Activated CD4-positive, CD25-positive, alpha-beta regulatory T cell treated with anti-CD3 and anti-CD28 coated beads, Interleukin-2, amount 50 U/mL, for 24 hours (primary cell): ENCODE measurements around the gene RGS12.

Experiments
- ATAC-seq, 2 donors: fragments of 150-1000 bp; cut with Tn5 transposase; one replicate each; pipeline ENCODE4 v1.10.0; 2021; ENCODE audit warnings: mild to moderate bottlenecking in 1 of 2, moderate library complexity in 1 of 2

RGS12 gene

DNA sequence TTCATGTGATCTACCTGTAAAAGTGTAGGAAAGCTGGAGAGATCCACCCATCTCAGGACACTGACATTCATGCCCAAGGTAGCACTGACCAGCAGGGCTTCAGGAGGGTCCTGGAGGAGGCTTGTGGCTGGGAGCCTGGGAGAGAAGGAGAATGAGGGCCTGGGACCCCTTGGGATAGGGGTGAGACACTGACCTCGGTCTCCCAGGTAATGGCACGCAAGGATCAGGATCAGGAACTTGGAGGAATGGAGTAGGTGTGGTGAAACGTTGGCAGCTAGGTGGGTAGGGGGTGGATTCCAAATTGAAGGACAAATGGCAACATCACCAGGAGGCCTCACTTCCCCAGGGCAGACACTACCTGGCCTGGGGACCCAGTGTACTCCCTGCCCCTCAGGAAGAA lies 12.4 kb upstream of the RGS12 start:
- no peak for ATAC-seq

- ATAC-seq: no peak
Measured at GRCh38 chr4:3283483-3283882, 9.3 kb upstream of the RGS12 start.

DNA sequence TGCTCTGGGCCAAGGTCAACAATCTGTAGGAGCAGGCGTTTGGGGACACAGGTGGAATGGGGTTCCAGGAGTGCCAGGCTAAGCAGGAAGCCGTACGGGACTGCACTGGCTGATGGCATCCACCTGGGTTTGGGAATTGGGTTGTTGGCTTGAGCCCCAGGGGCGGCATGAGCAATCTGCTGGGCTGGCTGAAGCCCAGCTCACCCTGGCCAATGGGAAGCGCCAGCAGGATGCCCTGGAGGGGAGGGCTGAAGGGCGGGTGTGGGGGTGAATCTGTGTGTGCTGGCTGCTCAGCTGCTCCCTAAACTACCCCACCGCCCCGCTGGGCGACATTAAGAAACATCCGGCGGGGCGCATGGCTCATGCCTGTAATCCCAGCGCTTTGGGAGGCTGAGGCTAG lies 8.9 kb upstream of the RGS12 start:
- ATAC-seq: no peak

DNA sequence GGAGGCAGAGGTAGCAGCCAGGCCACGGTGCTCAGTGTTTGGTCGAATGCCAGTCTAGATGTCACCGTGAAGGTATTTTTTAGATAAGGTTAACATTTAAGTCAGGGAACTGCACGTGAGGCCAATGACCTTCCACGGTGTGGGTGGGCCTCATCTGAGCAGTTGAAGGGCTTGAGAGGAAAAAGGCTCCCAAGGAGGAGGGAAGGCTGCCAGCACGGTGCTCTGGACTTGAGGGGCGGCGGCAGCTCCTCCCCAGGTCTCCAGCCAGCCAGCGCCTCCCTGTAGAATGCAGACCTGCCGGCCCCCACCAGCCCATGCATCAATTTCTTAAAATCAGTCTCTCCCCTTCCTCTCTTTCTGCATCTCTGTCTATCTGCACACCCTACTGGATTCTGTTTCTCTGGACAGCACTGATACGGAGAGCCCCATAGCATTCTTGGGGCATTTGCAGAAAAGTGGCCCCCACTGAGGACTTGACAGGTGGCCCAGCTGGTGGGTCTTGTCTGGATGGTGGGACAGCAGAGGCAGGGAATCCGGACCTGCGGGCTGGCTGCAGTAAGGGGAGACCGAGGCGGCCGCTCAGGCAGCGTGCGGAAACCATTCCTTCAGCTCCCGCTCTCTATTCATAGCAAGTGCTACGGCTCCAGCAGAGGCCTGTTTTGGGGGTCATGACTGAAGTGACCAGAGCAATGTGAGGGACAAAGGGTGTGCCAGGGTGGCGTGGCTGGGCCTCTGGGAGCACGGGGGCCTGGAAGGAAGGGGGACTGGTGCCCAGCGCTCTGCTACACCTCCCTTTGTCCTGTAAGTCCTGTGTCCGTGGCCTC lies 7.9 kb upstream of the RGS12 start:
- no peak for ATAC-seq

GRCh38 chr4:3285558-3286334 lies 7.1 kb upstream of the RGS12 start:
- ATAC-seq: peak in 1 of 2 donors; percentile 62

- ATAC-seq: no peak
Measured at GRCh38 chr4:3286335-3287175, 6.3 kb upstream of the RGS12 start.

- no peak for ATAC-seq
Measured at GRCh38 chr4:3287271-3287971, 5.4 kb upstream of the RGS12 start.

GRCh38 chr4:3287972-3288570 lies 4.8 kb upstream of the RGS12 start:
- ATAC-seq: no peak

DNA sequence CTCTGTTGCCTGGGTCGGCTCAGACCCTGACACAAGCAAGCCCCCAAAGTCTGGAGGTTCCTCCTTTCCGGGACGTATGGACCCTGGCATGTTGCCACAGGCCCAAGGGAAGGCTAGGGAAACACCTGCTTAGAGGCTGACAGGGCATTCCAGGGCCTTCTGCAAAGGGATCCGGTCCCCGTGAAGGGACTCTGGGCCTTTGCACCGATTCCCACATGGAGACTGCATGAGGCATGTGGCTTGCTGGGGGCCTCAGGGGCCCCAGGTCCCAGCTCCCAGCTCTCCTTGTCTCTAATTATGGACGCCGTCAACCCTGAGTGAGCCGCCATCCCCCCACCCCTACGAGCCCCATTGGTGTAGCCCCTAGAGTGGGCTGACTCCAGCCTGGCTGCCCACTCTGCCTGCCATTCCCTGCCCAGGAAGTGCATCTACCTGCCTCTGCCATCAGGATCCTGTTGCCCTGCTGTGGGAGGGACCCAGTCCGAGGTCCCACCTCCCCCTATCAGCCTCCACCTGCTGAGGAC lies 4.2 kb upstream of the RGS12 start:
- ATAC-seq: no peak

- no peak for ATAC-seq
Measured at GRCh38 chr4:3290476-3290875, 2.3 kb upstream of the RGS12 start.

GRCh38 chr4:3290889-3291321 lies 1.9 kb upstream of the RGS12 start:
- no peak for ATAC-seq

- ATAC-seq: no peak
Measured at GRCh38 chr4:3291411-3291968, 1.3 kb upstream of the RGS12 start.

DNA sequence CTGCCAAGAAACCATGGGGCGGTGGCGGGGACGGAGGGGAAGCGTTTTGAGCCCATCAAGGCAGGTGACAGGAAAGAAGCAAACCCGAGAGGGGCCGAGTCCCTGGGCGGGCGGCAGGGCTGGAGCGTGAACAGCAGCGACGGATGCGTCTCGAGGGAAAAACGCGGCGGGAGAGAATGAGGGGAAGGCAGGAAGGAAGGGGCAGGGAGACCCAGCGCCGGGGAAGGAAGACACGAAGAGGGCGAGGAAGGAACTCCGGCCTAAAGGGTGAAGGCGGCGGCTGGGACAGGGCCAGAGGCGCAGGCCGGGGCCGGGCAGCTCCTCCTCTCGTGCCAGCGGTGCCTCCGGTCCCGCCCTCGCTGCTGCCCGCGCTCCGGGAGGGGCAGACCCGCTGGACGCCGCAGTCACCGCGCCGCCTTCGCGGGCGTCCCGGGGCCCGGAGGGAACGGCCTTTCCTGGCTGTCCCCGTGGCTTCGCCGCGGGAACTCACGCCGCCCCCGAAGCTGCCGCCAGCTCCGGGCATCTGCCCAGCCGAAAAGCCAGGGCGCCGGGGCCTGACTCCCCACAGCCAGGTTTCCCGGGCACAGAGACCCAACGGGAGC lies 751 bp upstream of the RGS12 start:
- ATAC-seq: peak; percentile 9 to 12

- no peak for ATAC-seq
Measured at GRCh38 chr4:3293401-3294391, 875 bp downstream of the RGS12 start.

- ATAC-seq: no peak
Measured at GRCh38 chr4:3294401-3295241, 1.8 kb downstream of the RGS12 start.

DNA sequence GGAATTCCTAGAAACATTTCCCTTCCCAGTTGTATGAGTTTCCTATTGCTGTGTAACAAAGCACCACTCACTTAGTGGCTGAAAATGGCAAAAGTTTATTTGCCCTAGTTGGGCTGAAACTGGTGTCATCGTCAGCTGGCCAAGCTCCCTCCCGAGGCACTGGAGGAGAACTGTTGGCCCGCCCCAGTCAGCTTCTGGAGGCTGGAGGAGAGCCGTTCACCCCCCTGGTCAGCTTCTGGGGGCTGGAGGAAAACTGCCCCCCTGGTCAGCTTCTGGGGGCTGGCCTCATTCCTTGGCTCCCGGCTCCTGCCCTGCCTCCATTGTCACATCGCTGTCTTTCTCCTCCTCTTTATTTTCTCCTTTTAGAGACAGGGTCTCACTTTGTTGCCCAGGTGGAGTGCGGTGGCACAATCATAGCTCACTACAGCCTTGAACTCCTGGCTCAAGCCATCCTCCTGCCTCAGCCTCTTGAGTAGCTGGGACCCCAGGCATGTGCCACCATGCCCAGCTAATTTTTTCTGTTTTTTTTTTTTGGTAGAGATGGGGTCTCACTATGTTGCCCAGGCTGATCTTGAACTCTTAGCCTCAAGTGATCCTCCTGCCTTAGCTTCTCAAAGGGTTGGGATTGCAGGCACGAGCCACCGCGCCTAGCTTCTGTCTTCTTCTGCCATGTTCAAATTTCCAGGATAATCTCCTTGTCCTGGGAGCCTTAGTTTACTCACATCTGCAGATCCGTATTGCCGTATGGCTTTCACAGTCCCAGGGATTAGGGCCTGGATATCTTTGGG lies 3.2 kb downstream of the RGS12 start:
- no peak for ATAC-seq

- no peak for ATAC-seq
Measured at GRCh38 chr4:3296651-3297050, 3.8 kb downstream of the RGS12 start.
